Measurements from ENCODE around the gene SNTN. TPM values are rescaled to one million over a fixed set of nuclear protein-coding genes. Genes with fewer than 3 reads are reported as not detected.

Gene SNTN
- total and polyA plus RNA-seq, 2 experiments from 2014 or later: 0.70 TPM; not detected in 1

GRCh38 chr3:63679186-63679585 lies 26.7 kb downstream of the SNTN start (continued):
- TF ChIP-seq, protein P1, sequence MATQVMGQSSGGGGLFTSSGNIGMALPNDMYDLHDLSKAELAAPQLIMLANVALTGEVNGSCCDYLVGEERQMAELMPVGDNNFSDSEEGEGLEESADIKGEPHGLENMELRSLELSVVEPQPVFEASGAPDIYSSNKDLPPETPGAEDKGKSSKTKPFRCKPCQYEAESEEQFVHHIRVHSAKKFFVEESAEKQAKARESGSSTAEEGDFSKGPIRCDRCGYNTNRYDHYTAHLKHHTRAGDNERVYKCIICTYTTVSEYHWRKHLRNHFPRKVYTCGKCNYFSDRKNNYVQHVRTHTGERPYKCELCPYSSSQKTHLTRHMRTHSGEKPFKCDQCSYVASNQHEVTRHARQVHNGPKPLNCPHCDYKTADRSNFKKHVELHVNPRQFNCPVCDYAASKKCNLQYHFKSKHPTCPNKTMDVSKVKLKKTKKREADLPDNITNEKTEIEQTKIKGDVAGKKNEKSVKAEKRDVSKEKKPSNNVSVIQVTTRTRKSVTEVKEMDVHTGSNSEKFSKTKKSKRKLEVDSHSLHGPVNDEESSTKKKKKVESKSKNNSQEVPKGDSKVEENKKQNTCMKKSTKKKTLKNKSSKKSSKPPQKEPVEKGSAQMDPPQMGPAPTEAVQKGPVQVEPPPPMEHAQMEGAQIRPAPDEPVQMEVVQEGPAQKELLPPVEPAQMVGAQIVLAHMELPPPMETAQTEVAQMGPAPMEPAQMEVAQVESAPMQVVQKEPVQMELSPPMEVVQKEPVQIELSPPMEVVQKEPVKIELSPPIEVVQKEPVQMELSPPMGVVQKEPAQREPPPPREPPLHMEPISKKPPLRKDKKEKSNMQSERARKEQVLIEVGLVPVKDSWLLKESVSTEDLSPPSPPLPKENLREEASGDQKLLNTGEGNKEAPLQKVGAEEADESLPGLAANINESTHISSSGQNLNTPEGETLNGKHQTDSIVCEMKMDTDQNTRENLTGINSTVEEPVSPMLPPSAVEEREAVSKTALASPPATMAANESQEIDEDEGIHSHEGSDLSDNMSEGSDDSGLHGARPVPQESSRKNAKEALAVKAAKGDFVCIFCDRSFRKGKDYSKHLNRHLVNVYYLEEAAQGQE (IDR thresholded peaks at IDR 0.05; ENCODE audit: unreplicated experiment): no peak
- TF ChIP-seq ETS1 (IDR thresholded peaks at IDR 0.05) (no peak), CTCF (conservative IDR thresholded peaks at IDR 0.05; ENCODE audit: low read depth in 2 of 2) (no peak)

DNA sequence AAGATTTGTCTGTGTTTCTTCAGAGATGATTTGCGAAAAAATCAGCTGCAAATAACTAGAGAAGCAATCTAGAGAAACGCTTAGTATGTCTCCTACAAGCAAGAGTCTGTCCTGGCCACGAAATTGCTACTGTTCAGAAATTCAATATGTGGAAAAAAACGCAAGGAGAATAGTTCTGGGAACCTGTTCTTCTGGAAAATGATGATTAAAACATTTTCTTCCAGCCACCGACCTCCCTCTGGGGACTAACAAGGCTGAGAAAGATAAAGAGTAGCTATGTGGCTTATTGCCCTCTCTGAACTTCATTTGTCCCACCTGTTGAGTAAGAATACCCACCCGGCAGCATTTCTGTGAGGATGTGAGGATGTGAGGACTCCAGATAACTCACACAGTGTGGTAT lies 31.6 kb downstream of the SNTN start:
- no peaks in the 10 kb centered on the region for H3F3A ChIP-seq (replicated peaks; ENCODE audit: low read depth)
- Mint-ChIP-seq H3K4me1 (no peaks in the 10 kb centered on the region; the same call in 2 of the 3 replicates), H3K4me3 (no peak overlapping the region), H3K36me3 (ENCODE audit: low read depth) (no peaks in the 10 kb centered on the region), H3K27ac (no peak overlapping the region), H3K9me3 (no peaks in the 10 kb centered on the region), H3K27me3 (ENCODE audit: insufficient read depth, low read depth, poor library complexity) (no peaks in the 10 kb centered on the region)
- no peaks in the 10 kb centered on the region for H3K79me2 ChIP-seq (replicated peaks; ENCODE audit: insufficient read depth)
- H4K20me1 ChIP-seq (replicated peaks; ENCODE audit: insufficient read depth): no peaks in the 10 kb centered on the region
- DNase-seq (ENCODE audit: low spot score): peak; percentile 6
- no peaks in the 10 kb centered on the region for H3K36me3 ChIP-seq (ENCODE audit: insufficient read depth)
- no peaks in the 10 kb centered on the region for H3K9me2 ChIP-seq (ENCODE audit: insufficient read depth)
- ATAC-seq: no peak
- H3K4me3 ChIP-seq: no peak overlapping the region
- H3K27me3 ChIP-seq (ENCODE audit: insufficient read depth): no peaks in the 10 kb centered on the region
- H3K4me1 ChIP-seq (ENCODE audit: insufficient read depth): no peaks in the 10 kb centered on the region
- no peak overlapping the region for H2AFZ ChIP-seq
- no peak overlapping the region for H3K4me2 ChIP-seq
- no peak overlapping the region for H3K27ac ChIP-seq (ENCODE audit: low read depth)
- TF ChIP-seq NANOG (IDR thresholded peaks at IDR 0.05; ENCODE audit: borderline replicate concordance) (no peak), ETS1 (IDR thresholded peaks at IDR 0.05) (no peak), ZNF462 (CRISPR knock-in tag; IDR thresholded peaks at IDR 0.05) (no peak), EZH2phosphoT487 (IDR thresholded peaks at IDR 0.05; ENCODE audit: unreplicated experiment) (no peak)
- TF ChIP-seq, protein P1 (IDR thresholded peaks at IDR 0.05; ENCODE audit: unreplicated experiment): no peak
